T-helper 1 cell treated with Interleukin-12 subunit alpha and Interleukin-12 subunit beta and Interleukin-4 antibody, amounts not matched to agents 30 ng/mL and 1 ng/mL, for 36 hours (primary cell): ENCODE results near the gene OR10H3. TPM values are rescaled to one million over a fixed set of nuclear protein-coding genes. Genes with fewer than 3 reads are reported as not detected.
"Not testable (repeated sequence)": the region's sequence is repeated elsewhere in the genome, so short reads cannot be mapped to it uniquely, and the experiment has no call there.

ENCODE experiments used
- intact Hi-C: fragments of 100-400 bp; cut with micrococcal nuclease; formaldehyde crosslinking; loops from one replicate; pipeline ENCODE4 v1.15.1; 2024
- total RNA-seq: library from RNA; stranded (reverse); gene quantifications from 2 replicates; pipeline ENCODE4 v1.2.3, GENCODE V29; 2022

The OR10H3 gene
- total RNA-seq, 1 donor from 2014 or later, result not detected

GRCh38 chr19:15776991-15777970 is 39.5 kb downstream of the OR10H3 start:
- intact Hi-C loops, result no loop called here

GRCh38 chr19:15779756-15780476 is 42.1 kb downstream of the OR10H3 start:
- intact Hi-C loops, result no loop called here

DNA sequence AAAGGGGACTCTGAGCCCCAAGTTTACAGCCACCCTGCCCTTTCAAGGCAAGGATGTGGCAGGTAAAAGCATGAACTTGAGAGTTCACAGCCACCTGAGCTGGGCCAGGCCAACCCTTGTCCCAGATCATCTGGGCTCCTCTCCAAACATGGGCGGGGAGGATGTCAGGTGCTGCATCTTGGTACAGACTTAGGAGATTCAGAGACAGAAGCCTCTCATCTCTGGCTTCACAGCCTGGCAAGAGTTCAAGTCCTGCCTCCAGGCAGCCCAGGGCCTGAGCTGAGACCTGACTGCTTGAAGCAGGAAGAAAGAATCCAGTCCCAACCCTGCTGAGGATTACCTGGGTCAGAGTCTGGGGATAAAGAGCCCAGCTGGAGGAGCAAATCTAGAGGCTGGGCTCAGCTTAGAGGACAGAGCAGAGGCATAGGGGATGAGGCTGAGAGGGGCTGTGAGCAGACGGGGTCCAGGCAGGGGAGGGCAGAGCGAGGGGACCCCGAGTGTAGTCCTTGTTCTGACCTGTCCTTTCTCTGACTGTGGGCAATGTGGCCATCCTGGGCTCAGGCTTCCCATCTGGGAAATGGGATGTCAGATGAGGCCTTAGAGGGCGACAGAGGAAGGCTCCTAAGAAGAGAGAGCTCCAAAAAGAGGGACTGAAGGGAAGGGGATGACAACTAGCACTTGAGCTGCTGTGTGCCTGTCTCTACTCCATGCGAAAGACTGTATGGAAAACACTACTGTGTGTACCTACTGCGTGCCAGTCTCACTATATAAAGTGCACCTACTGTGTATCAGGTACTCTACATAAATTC is 43.0 kb downstream of the OR10H3 start:
- intact Hi-C loops, result no loop called here

DNA sequence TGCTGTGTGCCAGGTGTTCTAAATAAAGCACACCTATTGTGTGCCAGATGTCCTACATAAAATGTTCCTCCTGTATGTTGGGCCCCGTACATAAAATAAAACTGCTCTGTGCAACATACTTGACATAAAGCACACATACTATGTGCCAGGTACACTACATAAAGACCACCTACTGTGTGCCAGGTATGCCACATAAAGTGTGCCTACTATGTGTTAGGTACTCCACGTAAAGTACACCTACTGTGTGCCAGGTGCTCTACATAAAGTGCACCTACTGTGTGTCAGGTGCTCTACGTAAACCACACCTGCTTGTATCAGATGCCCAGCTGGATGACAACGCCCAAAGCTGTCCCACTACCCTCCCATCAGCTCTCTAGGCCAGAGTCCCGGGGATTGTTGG is 43.9 kb downstream of the OR10H3 start:
- intact Hi-C loops, result no loop called here

- intact Hi-C loops, result no loop called here
These were observed 44.4 kb downstream of the OR10H3 start for GRCh38 chr19:15782211-15782610.

DNA sequence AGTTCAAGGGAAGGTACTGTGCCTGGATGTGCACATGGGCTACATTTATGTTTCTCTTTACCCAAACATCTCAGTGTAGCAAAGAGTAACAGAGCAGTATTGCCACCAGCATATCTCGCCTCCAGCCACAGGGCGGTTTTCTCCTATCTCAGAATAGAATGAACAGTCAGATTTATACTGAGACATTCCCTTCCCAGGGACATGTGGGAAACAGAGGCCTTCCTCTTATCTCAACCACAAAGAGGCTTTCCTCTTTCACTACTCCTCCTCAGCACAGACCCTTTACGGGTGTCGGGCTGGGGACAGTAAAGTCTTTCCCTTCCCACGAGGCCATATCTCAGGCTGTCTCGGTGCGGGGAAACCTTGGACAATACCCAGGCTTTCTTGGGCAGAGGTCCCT is 45.1 kb downstream of the OR10H3 start:
- intact Hi-C loops, result not testable (repeated sequence)

DNA sequence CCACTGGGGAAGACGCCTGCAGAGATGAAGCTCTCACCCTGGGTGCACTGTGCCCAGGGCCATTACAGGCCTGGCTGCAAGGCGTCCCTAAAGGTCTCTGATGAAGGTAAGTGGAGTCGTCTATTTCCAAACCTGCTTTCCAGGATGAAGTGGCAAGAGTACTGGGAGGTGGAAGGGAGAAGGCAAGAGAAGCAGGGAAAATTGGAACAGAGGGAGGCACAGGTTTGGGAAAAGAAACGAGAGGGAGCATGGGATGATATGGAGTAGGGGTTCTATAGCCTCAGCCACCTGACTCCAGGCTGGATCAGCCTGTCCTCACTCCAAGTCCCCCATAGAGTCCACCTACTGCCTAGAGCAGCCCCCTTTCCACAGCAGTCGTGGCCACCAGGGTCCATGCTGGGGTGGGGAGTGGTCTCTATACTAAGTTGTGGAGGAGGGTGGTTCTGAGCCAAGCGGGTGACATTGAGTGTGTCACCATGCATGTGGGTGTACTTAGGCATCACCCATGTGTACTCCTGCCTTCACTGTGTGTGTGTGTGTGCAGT is 49.9 kb downstream of the OR10H3 start, which contains the start of gene OR10H5:
TSS of gene OR10H5 (plus strand) at position 51 of the 545 bp plus-strand sequence. CDS start 6,388 bp downstream, outside the sequence.
- intact Hi-C loops, result no loop called here

DNA sequence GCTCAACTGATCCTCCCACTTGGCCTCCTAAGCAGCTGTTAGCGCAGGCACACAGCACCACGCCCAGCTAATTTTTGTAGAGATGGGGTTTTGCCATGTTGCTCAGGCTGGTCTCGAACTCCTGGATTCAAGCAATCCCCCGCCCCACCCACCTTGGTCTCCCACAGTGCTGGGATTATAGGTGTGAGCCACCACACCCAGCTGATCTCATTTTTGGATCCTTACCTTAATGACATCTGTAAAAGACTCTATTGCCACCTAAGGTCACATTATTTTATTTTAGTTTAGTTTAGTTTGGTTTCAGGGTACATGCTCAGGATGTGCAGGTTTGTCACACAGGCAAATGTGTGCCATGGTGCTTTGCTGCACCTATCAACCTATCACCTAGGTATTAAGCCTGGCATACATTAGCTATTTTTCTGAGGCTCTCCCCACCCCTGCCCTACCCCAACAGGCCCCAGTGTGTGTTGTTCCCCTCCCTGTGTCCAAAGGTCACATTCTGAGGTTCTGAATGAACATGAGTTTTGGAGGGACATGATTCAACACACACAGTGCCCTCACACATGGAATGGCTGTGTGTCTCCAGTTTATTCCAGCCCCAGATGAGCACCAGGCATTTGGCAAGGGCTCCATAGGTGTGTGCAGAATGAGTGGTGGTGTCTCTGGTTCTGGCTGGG is 50.9 kb downstream of the OR10H3 start:
- intact Hi-C loops, result no loop called here

DNA sequence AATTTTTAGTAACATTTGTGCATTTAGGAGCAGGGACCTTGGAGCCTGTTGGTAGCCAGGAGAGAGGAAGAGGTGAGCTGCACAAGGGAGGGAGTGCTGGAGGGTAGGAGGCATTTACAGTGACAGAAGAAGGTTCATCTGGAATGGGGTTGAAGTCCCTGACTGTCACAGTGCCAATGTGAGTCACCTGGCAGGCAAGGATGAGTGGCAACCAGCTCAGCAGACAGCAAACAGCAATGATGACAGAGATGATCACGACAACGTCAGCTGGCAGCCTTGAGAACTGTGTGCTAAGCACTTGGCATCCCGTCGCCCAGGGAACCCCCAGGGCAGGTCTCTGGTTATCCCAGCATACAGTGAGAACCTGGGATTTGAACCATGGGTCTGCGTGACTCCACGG is 52.3 kb downstream of the OR10H3 start:
- intact Hi-C loops, result no loop called here

Other genes with a start within 250 kb of the OR10H3 start
- gene CYP4F22, start 229.5 kb upstream of the OR10H3 start, total RNA-seq, result 0.41 and 0.49 TPM in 2 replicates
- gene CYP4F8, start 122.8 kb upstream of the OR10H3 start, total RNA-seq, result not detected in 2 replicates
- gene CYP4F3, start 97.1 kb upstream of the OR10H3 start, total RNA-seq, result 0.05 TPM in 1 of 2 replicates, not detected in the other
- not detected in 2 replicates for gene CYP4F12, start 64.9 kb upstream of the OR10H3 start, total RNA-seq
- gene OR10H2, start 10.0 kb upstream of the OR10H3 start, total RNA-seq, result not detected in 2 replicates
- not detected in 2 replicates for gene OR10H5, start 49.7 kb downstream of the OR10H3 start, total RNA-seq
- gene OR10H1, start 77.7 kb downstream of the OR10H3 start, total RNA-seq, result 0.05 TPM in 1 of 2 replicates, not detected in the other
- gene CYP4F2, start 160.1 kb downstream of the OR10H3 start, total RNA-seq, result not detected in 2 replicates
- gene CYP4F11, start 196.5 kb downstream of the OR10H3 start, total RNA-seq, result not detected in 2 replicates
- gene OR10H4, start 211.0 kb downstream of the OR10H3 start, total RNA-seq, result not detected in 2 replicates